ENCODE results near the gene NACC2.

Gene NACC2

GRCh38 chr9:136100700-136101614 is 5.9 kb upstream of the NACC2 start:
- H3K4me2 ChIP-seq (ENCODE audit: low read depth, low read length, poor library complexity, severe bottlenecking) = no peak overlapping the region
- H3K27me3 ChIP-seq (ENCODE audit: insufficient read depth, low read length, poor library complexity, severe bottlenecking) = no peaks in the 10 kb centered on the region
- H3K36me3 ChIP-seq (ENCODE audit: insufficient read depth, low read length) = no peaks in the 10 kb centered on the region
- H3K4me1 ChIP-seq (ENCODE audit: insufficient read depth, low read length, poor library complexity, severe bottlenecking) = peaks cover 9% of the 10 kb centered on the region
- H4K20me1 ChIP-seq (ENCODE audit: insufficient read depth, low read length, poor library complexity, severe bottlenecking) = no peaks in the 10 kb centered on the region
- TF ChIP-seq CTCF (conservative IDR thresholded peaks at IDR 0.05; ENCODE audit: low read length) = no peak
- TF ChIP-seq EZH2phosphoT487 (IDR thresholded peaks at IDR 0.05; ENCODE audit: borderline replicate concordance) = no peak
- H3K4me3 ChIP-seq (ENCODE audit: low read length, poor library complexity, severe bottlenecking) = no peak overlapping the region
- H2AFZ ChIP-seq (ENCODE audit: low read length) = no peak overlapping the region
- H3K9me3 ChIP-seq (ENCODE audit: insufficient read depth, low read depth, low read length) = no peaks in the 10 kb centered on the region
- no peaks in the 10 kb centered on the region; the same call in 1 of the 2 replicates for H3K79me2 ChIP-seq (ENCODE audit: insufficient read depth, low read length)
- H3K9me2 ChIP-seq (replicated peaks; ENCODE audit: low read depth, low read length) = no peaks in the 10 kb centered on the region
- no peaks in the 10 kb centered on the region for H3F3A ChIP-seq (ENCODE audit: low read depth)
- H3K9ac ChIP-seq (ENCODE audit: low read depth, low read length, poor library complexity, severe bottlenecking) = no peak overlapping the region

- H3K9ac ChIP-seq (ENCODE audit: low read depth, low read length, poor library complexity, severe bottlenecking) = no peak overlapping the region
- no peaks in the 10 kb centered on the region for H3K4me1 ChIP-seq (ENCODE audit: insufficient read depth, low read length, poor library complexity, severe bottlenecking)
- H3K27me3 ChIP-seq (ENCODE audit: insufficient read depth, low read length, poor library complexity, severe bottlenecking) = no peaks in the 10 kb centered on the region
- no peaks in the 10 kb centered on the region for H4K20me1 ChIP-seq (ENCODE audit: insufficient read depth, low read length, poor library complexity, severe bottlenecking)
- no peaks in the 10 kb centered on the region for H3F3A ChIP-seq (ENCODE audit: low read depth)
- no peaks in the 10 kb centered on the region for H3K79me2 ChIP-seq (ENCODE audit: insufficient read depth, low read length)
- no peaks in the 10 kb centered on the region for H3K9me3 ChIP-seq (ENCODE audit: insufficient read depth, low read depth, low read length)
- no peak overlapping the region for H3K4me2 ChIP-seq (ENCODE audit: low read depth, low read length, poor library complexity, severe bottlenecking)
- H3K4me3 ChIP-seq (ENCODE audit: low read length, poor library complexity, severe bottlenecking) = no peak overlapping the region
- no peaks in the 10 kb centered on the region for H3K36me3 ChIP-seq (ENCODE audit: insufficient read depth, low read length)
- TF ChIP-seq CTCF (conservative IDR thresholded peaks at IDR 0.05; ENCODE audit: low read length) (no peak), EZH2phosphoT487 (IDR thresholded peaks at IDR 0.05; ENCODE audit: borderline replicate concordance) (no peak)
- no peaks in the 10 kb centered on the region for H3K9me2 ChIP-seq (replicated peaks; ENCODE audit: low read depth, low read length)
- H2AFZ ChIP-seq (ENCODE audit: low read length) = no peak overlapping the region
Measured at GRCh38 chr9:136099542-136099941, 4.5 kb upstream of the NACC2 start.

GRCh38 chr9:136098844-136099243 is 3.8 kb upstream of the NACC2 start:
- Histone ChIP-seq H3K4me2 (ENCODE audit: low read depth, low read length, poor library complexity, severe bottlenecking) (no peak overlapping the region), H4K20me1 (ENCODE audit: insufficient read depth, low read length, poor library complexity, severe bottlenecking) (no peaks in the 10 kb centered on the region), H3K9me3 (ENCODE audit: insufficient read depth, low read depth, low read length) (no peaks in the 10 kb centered on the region)

More at GRCh38 chr9:136098844-136099243, 3.8 kb upstream of the NACC2 start:
- no peaks in the 10 kb centered on the region for H3K4me1 ChIP-seq (ENCODE audit: insufficient read depth, low read length, poor library complexity, severe bottlenecking)
- no peaks in the 10 kb centered on the region for H3K36me3 ChIP-seq (ENCODE audit: insufficient read depth, low read length)
- H3K79me2 ChIP-seq (ENCODE audit: insufficient read depth, low read length) = no peaks in the 10 kb centered on the region
- H3K4me3 ChIP-seq (ENCODE audit: low read length, poor library complexity, severe bottlenecking) = no peak overlapping the region
- TF ChIP-seq EZH2phosphoT487 (IDR thresholded peaks at IDR 0.05; ENCODE audit: borderline replicate concordance) = no peak
- TF ChIP-seq CTCF (conservative IDR thresholded peaks at IDR 0.05; ENCODE audit: low read length) = no peak
- H3K27me3 ChIP-seq (ENCODE audit: insufficient read depth, low read length, poor library complexity, severe bottlenecking) = no peaks in the 10 kb centered on the region
- H3K9ac ChIP-seq (ENCODE audit: low read depth, low read length, poor library complexity, severe bottlenecking) = no peak overlapping the region
- no peak overlapping the region for H2AFZ ChIP-seq (ENCODE audit: low read length)
- H3K9me2 ChIP-seq (replicated peaks; ENCODE audit: low read depth, low read length) = no peaks in the 10 kb centered on the region
- no peaks in the 10 kb centered on the region for H3F3A ChIP-seq (ENCODE audit: low read depth)
